ENCODE data around the gene TBC1D19. TPM values are rescaled to one million over a fixed set of nuclear protein-coding genes. Genes with fewer than 3 reads are reported as not detected.

TBC1D19 gene
- total RNA-seq, 4 donors from 2014 or later: 6.5 to 7.0 (median 6.8) TPM

DNA sequence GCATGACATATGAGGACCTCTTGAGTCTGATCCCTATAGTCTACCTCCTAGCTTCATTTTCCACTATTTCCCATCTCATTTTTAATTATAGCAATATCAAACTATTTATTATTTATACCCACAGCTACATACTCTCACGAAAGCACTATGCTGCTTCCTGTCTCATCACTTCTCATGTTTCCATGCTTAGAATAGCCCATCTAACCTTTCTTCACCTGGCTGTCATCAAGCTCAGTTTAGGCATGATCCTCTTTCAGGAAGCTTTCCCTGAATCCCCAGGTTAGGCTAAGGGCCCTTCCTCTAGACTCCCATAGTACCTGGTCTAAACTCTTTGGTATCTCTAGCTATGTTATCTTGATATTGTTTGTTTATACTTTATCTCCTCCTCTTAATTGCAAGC, 137.8 kb downstream of the TBC1D19 start:
- TF ChIP-seq POLR2A (IDR thresholded peaks at IDR 0.05): no peak
- TF ChIP-seq, protein P1, sequence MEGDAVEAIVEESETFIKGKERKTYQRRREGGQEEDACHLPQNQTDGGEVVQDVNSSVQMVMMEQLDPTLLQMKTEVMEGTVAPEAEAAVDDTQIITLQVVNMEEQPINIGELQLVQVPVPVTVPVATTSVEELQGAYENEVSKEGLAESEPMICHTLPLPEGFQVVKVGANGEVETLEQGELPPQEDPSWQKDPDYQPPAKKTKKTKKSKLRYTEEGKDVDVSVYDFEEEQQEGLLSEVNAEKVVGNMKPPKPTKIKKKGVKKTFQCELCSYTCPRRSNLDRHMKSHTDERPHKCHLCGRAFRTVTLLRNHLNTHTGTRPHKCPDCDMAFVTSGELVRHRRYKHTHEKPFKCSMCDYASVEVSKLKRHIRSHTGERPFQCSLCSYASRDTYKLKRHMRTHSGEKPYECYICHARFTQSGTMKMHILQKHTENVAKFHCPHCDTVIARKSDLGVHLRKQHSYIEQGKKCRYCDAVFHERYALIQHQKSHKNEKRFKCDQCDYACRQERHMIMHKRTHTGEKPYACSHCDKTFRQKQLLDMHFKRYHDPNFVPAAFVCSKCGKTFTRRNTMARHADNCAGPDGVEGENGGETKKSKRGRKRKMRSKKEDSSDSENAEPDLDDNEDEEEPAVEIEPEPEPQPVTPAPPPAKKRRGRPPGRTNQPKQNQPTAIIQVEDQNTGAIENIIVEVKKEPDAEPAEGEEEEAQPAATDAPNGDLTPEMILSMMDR (IDR thresholded peaks at IDR 0.05 in 4 of 5, conservative IDR thresholded peaks at IDR 0.05 in 1 of 5): no peak
- no peak for ATAC-seq
- H3K4me1 ChIP-seq: peaks cover 4 to 6% of the 10 kb centered on the region in 2 donors
- H3K9me3 ChIP-seq: no peaks in the 10 kb centered on the region
- H3K27ac ChIP-seq: no peak overlapping the region
- no peak overlapping the region for H3K4me3 ChIP-seq
- H3K36me3 ChIP-seq: no peaks in the 10 kb centered on the region
- DNase-seq: no peak
- intact Hi-C loops (cut with DNase I; ENCODE audit: low total_unique reads) (loop anchor here (5.0 kb wide), 1 partner anchor 259 kb away; no protein-coding TSS in a partner anchor), in situ Hi-C loops (cut with MboI; ENCODE audit: low sequenced_read_pairs in 4 of 4) (loop anchor here in 3 of 4 donors (10.0 to 25.0 kb wide), 2 partner anchors 259 to 267 kb away; no protein-coding TSS in a partner anchor)
- H3K27me3 ChIP-seq: no peaks in the 10 kb centered on the region

DNA sequence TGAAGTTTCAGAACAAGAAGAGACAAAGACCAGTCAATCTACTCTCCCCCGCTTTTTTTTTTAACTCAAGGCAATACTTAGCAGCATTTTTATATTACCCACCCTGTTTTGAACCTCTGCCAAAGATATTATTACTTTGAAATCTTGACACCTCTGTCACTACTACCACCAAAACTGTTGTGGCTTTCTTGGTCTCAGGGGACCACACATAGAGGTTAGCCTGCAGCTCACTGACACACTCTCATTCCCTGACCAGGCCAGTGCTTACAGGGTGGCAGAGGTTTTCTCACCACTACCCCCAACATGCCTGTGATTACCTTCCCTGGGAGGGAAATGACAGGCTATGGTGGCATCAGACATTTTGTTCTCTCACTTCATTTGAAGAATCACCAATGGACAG, 139.3 kb downstream of the TBC1D19 start:
- intact Hi-C loops (cut with DNase I; ENCODE audit: low total_unique reads) (loop anchor here (5.0 kb wide), 1 partner anchor 261 kb away; no protein-coding TSS in a partner anchor), in situ Hi-C loops (cut with MboI; ENCODE audit: low sequenced_read_pairs in 4 of 4) (loop anchor here in 3 of 4 donors (10.0 to 25.0 kb wide), 2 partner anchors 261 to 268 kb away; no protein-coding TSS in a partner anchor)

DNA sequence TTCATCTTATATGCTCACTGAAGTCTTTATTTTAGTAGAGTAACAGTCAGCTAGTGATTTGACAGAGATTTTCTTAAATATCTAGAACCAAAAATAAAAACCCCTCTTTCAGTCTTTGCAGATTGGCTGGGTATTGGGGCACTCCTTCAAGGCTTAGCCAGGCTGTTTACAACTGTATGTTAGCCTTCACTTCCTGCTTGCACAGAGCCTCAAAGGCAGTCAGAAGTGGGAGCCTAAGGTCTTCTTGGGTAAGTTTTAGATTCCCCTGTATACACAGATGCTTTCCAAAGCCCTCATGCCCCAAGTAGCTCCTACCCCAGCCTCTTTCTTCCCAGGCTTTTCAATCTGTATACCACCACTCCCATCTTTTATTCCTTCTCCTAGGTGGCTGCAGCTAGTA, 140.7 kb downstream of the TBC1D19 start:
- Histone ChIP-seq H3K9me3 (no peaks in the 10 kb centered on the region), H3K4me3 (no peak overlapping the region), H3K27ac (no peak overlapping the region), H3K27me3 (no peaks in the 10 kb centered on the region), H3K4me1 (peaks cover 4 to 14% of the 10 kb centered on the region in 2 donors), H3K36me3 (no peaks in the 10 kb centered on the region)
- ATAC-seq (no peak), DNase-seq (no peak)
- intact Hi-C loops (cut with DNase I; ENCODE audit: low total_unique reads): loop anchor here (5.0 kb wide), 1 partner anchor 262 kb away; no protein-coding TSS in a partner anchor
- TF ChIP-seq, protein P1 (IDR thresholded peaks at IDR 0.05 in 4 of 5, conservative IDR thresholded peaks at IDR 0.05 in 1 of 5): no peak
- TF ChIP-seq POLR2A (IDR thresholded peaks at IDR 0.05): no peak
- in situ Hi-C loops (cut with MboI; ENCODE audit: low sequenced_read_pairs in 4 of 4): loop anchor here in 3 of 4 donors (10.0 to 25.0 kb wide), 2 partner anchors 262 to 270 kb away; no protein-coding TSS in a partner anchor

More for the DNA sequence above, 139.3 kb downstream of the TBC1D19 start:
- Histone ChIP-seq H3K36me3 (no peaks in the 10 kb centered on the region), H3K27me3 (no peaks in the 10 kb centered on the region), H3K9me3 (no peaks in the 10 kb centered on the region), H3K4me1 (peaks cover 4 to 14% of the 10 kb centered on the region in 2 donors), H3K27ac (no peak overlapping the region), H3K4me3 (no peak overlapping the region)
- ATAC-seq: no peak
- TF ChIP-seq, protein P1 (IDR thresholded peaks at IDR 0.05 in 4 of 5, conservative IDR thresholded peaks at IDR 0.05 in 1 of 5): no peak
- TF ChIP-seq POLR2A (IDR thresholded peaks at IDR 0.05): no peak
- no peak for DNase-seq

DNA sequence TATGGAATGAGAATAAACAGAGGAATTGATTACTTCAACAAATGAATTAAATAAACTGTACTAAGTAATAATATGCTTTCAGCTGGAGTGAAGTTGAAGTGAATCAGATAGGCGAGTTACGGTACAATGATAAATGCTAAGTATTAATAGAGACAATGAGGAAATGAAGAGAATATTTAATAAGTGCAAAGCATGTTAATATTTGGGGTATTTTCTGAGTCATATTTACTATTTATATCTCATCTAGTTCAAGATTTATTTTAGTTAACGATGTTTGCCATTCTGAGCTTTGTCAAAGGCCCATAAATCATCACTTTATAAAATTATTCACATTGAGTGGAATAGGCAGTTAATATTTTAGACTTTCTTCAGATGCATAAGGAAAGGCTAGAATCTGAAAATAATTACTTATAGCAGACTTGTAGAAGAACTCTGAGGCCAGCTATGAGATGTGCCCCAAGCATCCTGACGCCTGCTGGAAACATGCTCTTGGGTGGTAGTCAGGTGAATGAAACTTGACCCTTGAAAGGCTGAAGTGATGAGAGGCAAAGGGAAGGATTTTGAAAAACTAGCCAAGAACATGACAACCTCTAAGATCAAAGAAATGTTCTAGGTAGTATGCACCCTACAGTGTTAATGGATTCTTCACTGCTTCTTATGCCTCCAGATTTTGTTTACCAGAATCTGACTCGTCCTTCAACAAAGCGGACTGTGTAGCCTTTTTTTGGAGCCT, 142.9 kb downstream of the TBC1D19 start:
- H3K4me3 ChIP-seq: no peak overlapping the region
- peaks cover under 1 to 14% of the 10 kb centered on the region in 2 donors for H3K4me1 ChIP-seq
- H3K27ac ChIP-seq: no peak overlapping the region
- TF ChIP-seq, protein P1 (IDR thresholded peaks at IDR 0.05 in 4 of 5, conservative IDR thresholded peaks at IDR 0.05 in 1 of 5): no peak
- TF ChIP-seq POLR2A (IDR thresholded peaks at IDR 0.05): no peak
- H3K9me3 ChIP-seq: no peaks in the 10 kb centered on the region
- H3K27me3 ChIP-seq: no peaks in the 10 kb centered on the region
- DNase-seq (no peak), ATAC-seq (no peak)
- H3K36me3 ChIP-seq: no peaks in the 10 kb centered on the region
- in situ Hi-C loops (cut with MboI; ENCODE audit: low sequenced_read_pairs in 4 of 4) (loop anchor here in 1 of 4 donors (10.0 kb wide), 1 partner anchor 272 kb away; no protein-coding TSS in a partner anchor), intact Hi-C loops (cut with DNase I; ENCODE audit: low total_unique reads) (no loop called here)
